ENCODE measurements around the gene HOOK2.
"Not testable (repeated sequence)": the region's sequence is repeated elsewhere in the genome, so short reads cannot be mapped to it uniquely, and the experiment has no call there.

Gene HOOK2

GRCh38 chr19:12720851-12721655 is 54.3 kb downstream of the HOOK2 start:
- peak; percentile 7 for DNase-seq (ENCODE audit: low spot score)

- no peak for DNase-seq (ENCODE audit: low spot score)
These were observed 55.1 kb downstream of the HOOK2 start for GRCh38 chr19:12720296-12720695.

- no peak for DNase-seq (ENCODE audit: low spot score)
These were observed 59.4 kb downstream of the HOOK2 start for GRCh38 chr19:12715929-12716328.

GRCh38 chr19:12715102-12715501 is 60.2 kb downstream of the HOOK2 start:
- DNase-seq (ENCODE audit: low spot score), result no peak

GRCh38 chr19:12713304-12713703 is 62.0 kb downstream of the HOOK2 start:
- not testable (repeated sequence) for DNase-seq (ENCODE audit: low spot score)
